ENCODE results near the gene LDLRAD1.
"Not testable (repeated sequence)": the region's sequence is repeated elsewhere in the genome, so short reads cannot be mapped to it uniquely, and the experiment has no call there.

The LDLRAD1 gene

DNA sequence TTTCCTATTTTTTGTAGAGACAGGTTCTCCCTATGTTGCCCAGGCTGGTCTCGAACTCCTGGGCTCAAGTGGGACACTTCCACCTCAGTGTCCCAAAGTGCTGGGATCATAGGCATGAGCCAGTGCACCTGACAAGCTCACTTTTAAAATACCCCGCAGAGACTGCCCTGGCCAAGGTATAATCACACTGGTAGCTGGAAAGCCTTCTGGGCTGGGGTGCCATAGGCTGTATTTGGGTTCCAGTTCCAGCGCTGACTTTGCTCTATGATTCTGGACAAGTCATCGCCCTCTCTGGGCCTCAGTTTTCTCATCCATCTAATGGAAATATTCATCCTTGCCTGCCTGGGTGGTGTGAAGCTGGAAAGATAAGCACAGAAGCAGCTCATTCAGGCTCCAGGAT is 10.4 kb downstream of the LDLRAD1 start:
- Histone ChIP-seq H3K36me3 (ENCODE audit: control insufficient read depth in 1 of 2, insufficient read depth in 2 of 2, low read depth in 1 of 2, low read length in 2 of 2) (no peaks in the 10 kb centered on the region), H4K91ac (ENCODE audit: low read length) (no peak overlapping the region), H2BK120ac (ENCODE audit: low read depth, low read length) (no peak overlapping the region), H3K27me3 (ENCODE audit: control insufficient read depth in 1 of 2, insufficient read depth in 1 of 2, low read length in 2 of 2) (peaks cover 29 to 69% of the 10 kb centered on the region in 2 experiments), H2BK5ac (ENCODE audit: low read depth, low read length, poor library complexity, severe bottlenecking) (no peak overlapping the region), H2AK5ac (ENCODE audit: low read length, severe bottlenecking) (no peak overlapping the region), H2BK12ac (ENCODE audit: low read length in 2 of 2) (no peak overlapping the region), H3K14ac (ENCODE audit: low read length in 2 of 2) (no peak overlapping the region), H3K4me1 (ENCODE audit: control insufficient read depth, insufficient read depth, low read depth, low read length) (no peaks in the 10 kb centered on the region), H3K4ac (ENCODE audit: low read depth in 1 of 2, low read length in 2 of 2) (no peak overlapping the region), H3K9me3 (ENCODE audit: control insufficient read depth, low read length) (no peaks in the 10 kb centered on the region), H3K4me2 (ENCODE audit: low read length, poor library complexity, severe bottlenecking) (no peak overlapping the region), H3K9ac (ENCODE audit: low read length) (no peak overlapping the region), H2BK15ac (ENCODE audit: low read depth, poor library complexity, severe bottlenecking) (no peak overlapping the region), H3K23ac (ENCODE audit: low read length in 2 of 2) (no peak overlapping the region), H3K79me1 (replicated peaks; ENCODE audit: low read length, poor library complexity, severe bottlenecking) (no peaks in the 10 kb centered on the region), H3K27ac (ENCODE audit: low read length, poor library complexity, severe bottlenecking) (no peak overlapping the region), H4K8ac (ENCODE audit: low read length) (no peak overlapping the region), H2AFZ (ENCODE audit: low read depth, low read length) (no peak overlapping the region), H3K18ac (ENCODE audit: low read depth in 1 of 2, low read length in 2 of 2) (no peak overlapping the region), H3K4me3 (ENCODE audit: insufficient read depth in 1 of 2, low read depth in 1 of 2, low read length in 2 of 2) (no peak overlapping the region)
- DNase-seq, result no peak
- 84% methylated on average over 3 of the region's 4 CpGs for WGBS

DNA sequence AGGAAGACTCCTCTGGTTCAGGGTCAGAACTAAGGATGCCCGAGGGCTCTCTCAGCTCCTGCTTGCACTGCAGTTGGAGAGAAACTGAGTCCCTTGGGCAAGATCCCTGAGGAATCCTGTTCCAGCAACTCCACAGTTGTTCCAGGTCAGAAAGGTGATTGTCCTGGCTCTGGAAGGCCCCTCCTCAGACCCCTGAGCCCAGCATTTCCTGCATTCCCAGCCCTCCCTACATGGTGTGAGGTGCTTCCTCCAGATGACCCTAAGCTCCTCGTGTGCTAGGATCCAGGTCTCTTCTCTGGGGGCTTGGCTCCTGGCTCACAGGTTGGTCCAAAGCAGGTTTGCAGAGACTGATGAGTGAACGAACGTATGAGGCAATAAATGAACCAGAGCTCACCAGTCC is 11.5 kb downstream of the LDLRAD1 start:
- no peak overlapping the region for H3K18ac ChIP-seq (ENCODE audit: low read depth in 1 of 2, low read length in 2 of 2)
- no peak overlapping the region for H2BK15ac ChIP-seq (ENCODE audit: low read depth, poor library complexity, severe bottlenecking)
- H3K9ac ChIP-seq (ENCODE audit: low read length), result no peak overlapping the region
- DNase-seq, result no peak
- no peak overlapping the region for H3K14ac ChIP-seq (ENCODE audit: low read length in 2 of 2)
- H3K9me3 ChIP-seq (ENCODE audit: control insufficient read depth, low read length), result no peaks in the 10 kb centered on the region
- no peak overlapping the region for H4K8ac ChIP-seq (ENCODE audit: low read length)
- H2BK12ac ChIP-seq (ENCODE audit: low read length in 2 of 2), result no peak overlapping the region
- H3K79me1 ChIP-seq (replicated peaks; ENCODE audit: low read length, poor library complexity, severe bottlenecking), result no peaks in the 10 kb centered on the region
- no peak overlapping the region for H3K4ac ChIP-seq (ENCODE audit: low read depth in 1 of 2, low read length in 2 of 2)
- no peak overlapping the region for H2BK120ac ChIP-seq (ENCODE audit: low read depth, low read length)
- no peak overlapping the region for H2AK5ac ChIP-seq (ENCODE audit: low read length, severe bottlenecking)
- 73% methylated on average over 4 of the region's 4 CpGs for WGBS
- no peak overlapping the region for H3K4me2 ChIP-seq (ENCODE audit: low read length, poor library complexity, severe bottlenecking)
- H3K27ac ChIP-seq (ENCODE audit: low read length, poor library complexity, severe bottlenecking), result no peak overlapping the region
- H3K4me3 ChIP-seq (ENCODE audit: insufficient read depth in 1 of 2, low read depth in 1 of 2, low read length in 2 of 2), result no peak overlapping the region
- H3K27me3 ChIP-seq (ENCODE audit: control insufficient read depth in 1 of 2, insufficient read depth in 1 of 2, low read length in 2 of 2), result peaks cover 35 to 69% of the 10 kb centered on the region in 2 experiments
- H2BK5ac ChIP-seq (ENCODE audit: low read depth, low read length, poor library complexity, severe bottlenecking), result no peak overlapping the region
- no peak overlapping the region for H3K23ac ChIP-seq (ENCODE audit: low read length in 2 of 2)
- H3K36me3 ChIP-seq (ENCODE audit: control insufficient read depth in 1 of 2, insufficient read depth in 2 of 2, low read depth in 1 of 2, low read length in 2 of 2), result no peaks in the 10 kb centered on the region
- H4K91ac ChIP-seq (ENCODE audit: low read length), result no peak overlapping the region
- H3K4me1 ChIP-seq (ENCODE audit: control insufficient read depth, insufficient read depth, low read depth, low read length), result no peaks in the 10 kb centered on the region
- no peak overlapping the region for H2AFZ ChIP-seq (ENCODE audit: low read depth, low read length)

DNA sequence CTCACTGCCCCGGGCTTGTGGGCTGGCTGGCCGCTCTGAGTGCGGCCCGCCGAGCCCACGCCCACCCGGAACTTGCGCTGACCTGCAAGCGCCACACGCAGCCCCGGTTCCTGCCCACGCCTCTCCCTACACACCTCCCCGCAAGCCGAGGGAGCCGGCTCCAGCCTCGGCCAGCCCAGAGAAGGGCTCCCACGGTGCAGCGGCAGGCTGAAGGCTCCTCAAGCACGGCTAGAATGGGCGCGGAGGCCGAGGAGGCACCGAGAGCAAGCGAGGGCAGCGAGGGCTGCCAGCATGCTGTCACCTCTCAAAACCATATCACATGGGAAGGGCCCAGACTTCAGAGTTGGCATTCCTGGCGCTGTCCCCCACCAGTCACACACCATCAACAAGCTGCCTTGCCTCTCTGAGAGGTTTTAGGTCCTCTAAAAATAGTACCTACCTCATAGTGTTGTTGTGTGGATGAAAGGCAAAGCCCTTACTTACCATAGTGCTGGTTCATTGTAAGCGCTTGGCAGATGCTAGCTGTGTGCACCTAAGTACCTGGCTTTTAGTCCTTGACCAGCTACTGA is 13.4 kb downstream of the LDLRAD1 start:
- no peak overlapping the region for H4K91ac ChIP-seq (ENCODE audit: low read length)
- H3K4me3 ChIP-seq (ENCODE audit: insufficient read depth in 1 of 2, low read depth in 1 of 2, low read length in 2 of 2), result no peak overlapping the region
- no peak overlapping the region for H3K4ac ChIP-seq (ENCODE audit: low read depth in 1 of 2, low read length in 2 of 2)
- no peak overlapping the region for H2BK15ac ChIP-seq (ENCODE audit: low read depth, poor library complexity, severe bottlenecking)
- no peak overlapping the region for H2BK120ac ChIP-seq (ENCODE audit: low read depth, low read length)
- no peak overlapping the region for H4K8ac ChIP-seq (ENCODE audit: low read length)
- H3K9me3 ChIP-seq (ENCODE audit: control insufficient read depth, low read length), result no peaks in the 10 kb centered on the region
- no peak overlapping the region for H2BK5ac ChIP-seq (ENCODE audit: low read depth, low read length, poor library complexity, severe bottlenecking)
- WGBS, result 97% methylated on average over 26 of the region's 27 CpGs
- H2AK5ac ChIP-seq (ENCODE audit: low read length, severe bottlenecking), result no peak overlapping the region
- H3K23ac ChIP-seq (ENCODE audit: low read length in 2 of 2), result no peak overlapping the region
- no peaks in the 10 kb centered on the region for H3K79me1 ChIP-seq (replicated peaks; ENCODE audit: low read length, poor library complexity, severe bottlenecking)
- DNase-seq, result no peak
- no peak overlapping the region for H3K9ac ChIP-seq (ENCODE audit: low read length)
- H3K36me3 ChIP-seq (ENCODE audit: control insufficient read depth in 1 of 2, insufficient read depth in 2 of 2, low read depth in 1 of 2, low read length in 2 of 2), result no peaks in the 10 kb centered on the region
- no peak overlapping the region for H2AFZ ChIP-seq (ENCODE audit: low read depth, low read length)
- no peaks in the 10 kb centered on the region for H3K4me1 ChIP-seq (ENCODE audit: control insufficient read depth, insufficient read depth, low read depth, low read length)
- H2BK12ac ChIP-seq (ENCODE audit: low read length in 2 of 2), result no peak overlapping the region
- H3K14ac ChIP-seq (ENCODE audit: low read length in 2 of 2), result no peak overlapping the region
- H3K27ac ChIP-seq (ENCODE audit: low read length, poor library complexity, severe bottlenecking), result no peak overlapping the region
- H3K4me2 ChIP-seq (ENCODE audit: low read length, poor library complexity, severe bottlenecking), result no peak overlapping the region
- peaks cover 26 to 50% of the 10 kb centered on the region in 2 experiments for H3K27me3 ChIP-seq (ENCODE audit: control insufficient read depth in 1 of 2, insufficient read depth in 1 of 2, low read length in 2 of 2)
- H3K18ac ChIP-seq (ENCODE audit: low read depth in 1 of 2, low read length in 2 of 2), result no peak overlapping the region

DNA sequence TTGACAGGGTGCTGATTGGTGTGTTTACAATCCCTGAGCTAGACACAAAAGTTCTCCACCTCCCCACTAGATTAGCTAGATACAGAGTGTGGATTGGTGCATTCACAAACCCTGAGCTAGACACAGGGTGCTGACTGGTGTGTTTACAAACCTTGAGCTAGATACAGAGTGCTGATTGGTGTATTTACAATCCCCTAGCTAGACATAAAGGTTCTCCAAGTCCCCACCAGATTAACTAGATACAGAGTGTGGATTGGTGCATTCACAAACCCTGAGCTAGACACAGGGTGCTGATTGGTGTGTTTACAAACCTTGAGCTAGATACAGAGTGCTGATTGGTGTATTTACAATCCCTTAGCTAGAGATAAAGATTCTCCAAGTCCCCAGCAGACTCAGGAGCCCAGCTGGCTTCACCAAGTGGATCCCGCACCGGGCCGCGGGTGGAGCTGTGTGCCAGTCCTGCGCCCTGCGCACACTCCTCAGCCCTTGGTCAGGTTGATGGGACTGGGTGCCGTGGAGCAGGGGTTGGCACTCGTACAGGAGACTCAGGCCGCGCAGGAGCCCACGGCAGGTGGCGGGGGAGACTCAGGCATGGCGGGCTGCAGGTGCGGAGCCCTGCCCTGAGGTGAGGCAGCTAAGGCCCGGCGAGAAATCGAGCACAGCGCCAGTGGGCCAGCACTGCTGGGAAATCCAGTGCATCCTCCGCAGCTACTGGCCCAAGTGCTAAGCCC is 14.1 kb downstream of the LDLRAD1 start:
- not testable (repeated sequence) for H3K4me2 ChIP-seq (ENCODE audit: low read length, poor library complexity, severe bottlenecking); H2AK5ac ChIP-seq (ENCODE audit: low read length, severe bottlenecking); H3K14ac ChIP-seq (ENCODE audit: low read length in 2 of 2); H2BK120ac ChIP-seq (ENCODE audit: low read depth, low read length); H3K4me3 ChIP-seq (ENCODE audit: insufficient read depth in 1 of 2, low read depth in 1 of 2, low read length in 2 of 2); H3K4ac ChIP-seq (ENCODE audit: low read depth in 1 of 2, low read length in 2 of 2); H3K27ac ChIP-seq (ENCODE audit: low read length, poor library complexity, severe bottlenecking); H3K23ac ChIP-seq (ENCODE audit: low read length in 2 of 2); H3K4me1 ChIP-seq (ENCODE audit: control insufficient read depth, insufficient read depth, low read depth, low read length); H2AFZ ChIP-seq (ENCODE audit: low read depth, low read length); H2BK5ac ChIP-seq (ENCODE audit: low read depth, low read length, poor library complexity, severe bottlenecking); H2BK15ac ChIP-seq (ENCODE audit: low read depth, poor library complexity, severe bottlenecking); H3K18ac ChIP-seq (ENCODE audit: low read depth in 1 of 2, low read length in 2 of 2); H3K36me3 ChIP-seq (ENCODE audit: control insufficient read depth in 1 of 2, insufficient read depth in 2 of 2, low read depth in 1 of 2, low read length in 2 of 2); H4K8ac ChIP-seq (ENCODE audit: low read length); H3K9ac ChIP-seq (ENCODE audit: low read length); H2BK12ac ChIP-seq (ENCODE audit: low read length in 2 of 2); H3K9me3 ChIP-seq (ENCODE audit: control insufficient read depth, low read length); H3K79me1 ChIP-seq (replicated peaks; ENCODE audit: low read length, poor library complexity, severe bottlenecking); DNase-seq; H4K91ac ChIP-seq (ENCODE audit: low read length)
- H3K27me3 ChIP-seq (ENCODE audit: control insufficient read depth in 1 of 2, insufficient read depth in 1 of 2, low read length in 2 of 2), result peaks cover 23 to 44% of the 10 kb centered on the region in 2 experiments
- WGBS, result 90% methylated on average over 18 of the region's 19 CpGs
